T-helper 2 cell treated with Interferon-gamma antibody and Interleukin-4, amounts not matched to agents 5 μg/mL and 100 μg/mL, for 36 hours (primary cell): ENCODE measurements around the gene DACH2.

Experiments used
- DNase-seq: peaks from one replicate; pipeline ENCODE4 v3.0.0; 2021; ENCODE audit warnings: low spot score
- H3K27ac Mint-ChIP-seq: one replicate; pipeline ENCODE4 v1.8.0; 2021; ENCODE audit warnings: mild to moderate bottlenecking, mixed read lengths
- H3K27me3 Mint-ChIP-seq: one replicate; pipeline ENCODE4 v1.8.0; 2021; ENCODE audit warnings: low read depth, mixed read lengths
- H3K36me3 Mint-ChIP-seq: one replicate; pipeline ENCODE4 v1.8.0; 2021; ENCODE audit warnings: low read depth, mixed read lengths
- H3K4me1 Mint-ChIP-seq: one replicate; pipeline ENCODE4 v1.8.0; 2021; ENCODE audit warnings: low read depth, mixed read lengths
- H3K4me3 Mint-ChIP-seq: one replicate; pipeline ENCODE4 v1.8.0; 2022; ENCODE audit warnings: mild to moderate bottlenecking, moderate library complexity, mixed read lengths
- H3K9me3 Mint-ChIP-seq: one replicate; pipeline ENCODE4 v1.8.0; 2021; ENCODE audit warnings: mixed read lengths

Gene DACH2

GRCh38 chrX:86724277-86724676, 576.0 kb downstream of the DACH2 start:
- Mint-ChIP-seq H3K9me3 (peaks cover 2% of the 10 kb centered on the region), H3K36me3 (no peaks in the 10 kb centered on the region), H3K27ac (no peak overlapping the region), H3K4me1 (no peaks in the 10 kb centered on the region), H3K27me3 (no peaks in the 10 kb centered on the region), H3K4me3 (no peak overlapping the region)
- DNase-seq, result no peak

- no peaks in the 10 kb centered on the region for H3K36me3 Mint-ChIP-seq
- H3K9me3 Mint-ChIP-seq, result no peaks in the 10 kb centered on the region
- no peaks in the 10 kb centered on the region for H3K27me3 Mint-ChIP-seq
These were observed 598.8 kb downstream of the DACH2 start for GRCh38 chrX:86747091-86747490.

GRCh38 chrX:86805241-86805640, 657.0 kb downstream of the DACH2 start:
- H3K4me1 Mint-ChIP-seq, result no peaks in the 10 kb centered on the region
- H3K4me3 Mint-ChIP-seq, result no peak overlapping the region
- H3K27me3 Mint-ChIP-seq, result no peaks in the 10 kb centered on the region
- H3K9me3 Mint-ChIP-seq, result peaks cover 4% of the 10 kb centered on the region
- no peak overlapping the region for H3K27ac Mint-ChIP-seq
- H3K36me3 Mint-ChIP-seq, result no peaks in the 10 kb centered on the region
- DNase-seq, result no peak

More at GRCh38 chrX:86747091-86747490, 598.8 kb downstream of the DACH2 start:
- no peaks in the 10 kb centered on the region for H3K4me1 Mint-ChIP-seq
- no peak for DNase-seq
- H3K27ac Mint-ChIP-seq, result no peak overlapping the region
- H3K4me3 Mint-ChIP-seq, result no peak overlapping the region

- Mint-ChIP-seq H3K4me1 (no peaks in the 10 kb centered on the region), H3K4me3 (no peak overlapping the region), H3K36me3 (no peaks in the 10 kb centered on the region), H3K9me3 (peaks cover 4% of the 10 kb centered on the region), H3K27ac (no peak overlapping the region), H3K27me3 (no peaks in the 10 kb centered on the region)
- no peak for DNase-seq
These were observed 658.5 kb downstream of the DACH2 start for GRCh38 chrX:86806786-86807185.

- no peak overlapping the region for H3K27ac Mint-ChIP-seq
- H3K4me3 Mint-ChIP-seq, result no peak overlapping the region
- no peak for DNase-seq
- H3K4me1 Mint-ChIP-seq, result no peaks in the 10 kb centered on the region
- H3K27me3 Mint-ChIP-seq, result no peaks in the 10 kb centered on the region
- H3K9me3 Mint-ChIP-seq, result no peaks in the 10 kb centered on the region
- H3K36me3 Mint-ChIP-seq, result no peaks in the 10 kb centered on the region
These were observed 661.4 kb downstream of the DACH2 start for GRCh38 chrX:86809651-86810050.

- H3K4me1 Mint-ChIP-seq, result no peaks in the 10 kb centered on the region
- no peaks in the 10 kb centered on the region for H3K27me3 Mint-ChIP-seq
- H3K36me3 Mint-ChIP-seq, result no peaks in the 10 kb centered on the region
- no peak overlapping the region for H3K27ac Mint-ChIP-seq
- no peak for DNase-seq
- H3K9me3 Mint-ChIP-seq, result peaks cover 4% of the 10 kb centered on the region
- no peak overlapping the region for H3K4me3 Mint-ChIP-seq
These were observed 681.5 kb downstream of the DACH2 start for GRCh38 chrX:86829786-86830185.

- DNase-seq, result no peak
- Mint-ChIP-seq H3K4me3 (no peak overlapping the region), H3K9me3 (peaks cover 4% of the 10 kb centered on the region), H3K4me1 (no peaks in the 10 kb centered on the region), H3K36me3 (no peaks in the 10 kb centered on the region), H3K27ac (no peak overlapping the region), H3K27me3 (no peaks in the 10 kb centered on the region)
These were observed 682.4 kb downstream of the DACH2 start for GRCh38 chrX:86830685-86831084.

GRCh38 chrX:86845101-86845500, 696.9 kb downstream of the DACH2 start:
- DNase-seq, result no peak
- Mint-ChIP-seq H3K27me3 (no peaks in the 10 kb centered on the region), H3K9me3 (peaks cover 6% of the 10 kb centered on the region), H3K36me3 (no peaks in the 10 kb centered on the region), H3K27ac (no peak overlapping the region), H3K4me3 (no peak overlapping the region), H3K4me1 (no peaks in the 10 kb centered on the region)
